Endothelial cell of umbilical vein (primary cell): ENCODE measurements around the gene SRSF1. TPM values are rescaled to one million over a fixed set of nuclear protein-coding genes. Genes with fewer than 3 reads are reported as not detected.
A peak's percentile ranks its signal among the peaks of the same experiment; 100 is the strongest.

Source experiments
- BruUV-seq: library from RNA; stranded (reverse); fragments of 400-500 nt; replicated peaks from 2 replicates; lab custom pipeline; 2021; lab: Mats Ljungman, UMichigan
- CTCF ChIA-PET: fragments of 300-600, 350-600 bp; sonication (Branson Sonifier 250); formaldehyde crosslinking; loops from one replicate; lab custom pipeline; 2021; ENCODE audit warnings: antibody characterized with exemption, inconsistent platforms; lab: Charles Lee
- POLR2A ChIA-PET: fragments of 300-600, 350-600 bp; sonication (Branson Sonifier 250); formaldehyde crosslinking; loops from one replicate; lab custom pipeline; 2021; ENCODE audit warnings: antibody characterized with exemption, inconsistent platforms; lab: Charles Lee
- DNase-seq: peaks from one replicate; pipeline ENCODE4 v3.0.0-alpha.2; 2011; ENCODE audit warnings: low read depth, low spot score
- FAIRE-seq: peaks from 2 replicates; lab custom pipeline; 2011; peaks lifted over from hg19 to GRCh38; lab: Jason Lieb, UNC
- H2AFZ ChIP-seq: 2 replicates; pipeline ENCODE4 v1.6.0; 2012; ENCODE audit warnings: low read depth, low read length, control low read depth, inconsistent platforms
- H3K27ac ChIP-seq: 2 replicates; pipeline ENCODE4 v1.5.1; 2011; ENCODE audit warnings: low read depth, mild to moderate bottlenecking, control low read depth, low read length, moderate library complexity; ENCODE audit not compliant: insufficient read depth
- H3K27me3 ChIP-seq, 2 experiments: 2 replicates each; pipeline versions ENCODE4 v1.6.0 to v1.6.1; 2011; ENCODE audit warnings: low read length in 2 of 2, mixed read lengths in 1 of 2; ENCODE audit not compliant: control insufficient read depth in 2 of 2, insufficient read depth in 2 of 2
- H3K36me3 ChIP-seq, 2 experiments: 2 replicates in 1 of 2; 3 replicates in 1 of 2; pipeline ENCODE4 v1.5.1; 2011; ENCODE audit warnings: low read length in 2 of 2, mild to moderate bottlenecking in 1 of 2, moderate library complexity in 1 of 2; ENCODE audit not compliant: control insufficient read depth in 2 of 2, insufficient read depth in 2 of 2; ENCODE audit errors: extremely low read depth in 1 of 2
- H3K4me1 ChIP-seq: 3 replicates; pipeline ENCODE4 v1.5.1; 2011; ENCODE audit warnings: mild to moderate bottlenecking, low read length; ENCODE audit not compliant: control insufficient read depth, insufficient read depth; ENCODE audit errors: extremely low read depth
- H3K4me2 ChIP-seq: 2 replicates; pipeline ENCODE4 v1.6.1; 2011; ENCODE audit warnings: low read length, control low read depth, mixed read lengths; ENCODE audit not compliant: insufficient read depth
- H3K4me3 ChIP-seq, 3 experiments: fragments of 200-600 bp in 1 of 3; sonication (generic), shearing (Covaris generic) in 1 of 3; replicated peaks in 1 of 3; 2 replicates each; pipeline ENCODE4 v1.5.1; 2011 to 2016; ENCODE audit warnings: control low read depth in 3 of 3, low read length in 3 of 3, mild to moderate bottlenecking in 2 of 3, inconsistent platforms in 1 of 3, low read depth in 1 of 3, moderate library complexity in 1 of 3; ENCODE audit not compliant: insufficient read depth in 1 of 3
- H3K79me2 ChIP-seq: 2 replicates; pipeline ENCODE4 v1.6.0; 2012; ENCODE audit warnings: low read length, inconsistent platforms; ENCODE audit not compliant: control insufficient read depth, insufficient read depth
- H3K9ac ChIP-seq: replicated peaks from 2 replicates; pipeline ENCODE3; 2011; ENCODE audit warnings: low read length, control low read depth; ENCODE audit not compliant: insufficient read depth; ENCODE audit errors: extremely low read depth
- H3K9me1 ChIP-seq: replicated peaks from 3 replicates; pipeline ENCODE4 v1.6.0; 2011; ENCODE audit warnings: mild to moderate bottlenecking, low read length; ENCODE audit not compliant: control insufficient read depth, insufficient read depth; ENCODE audit errors: extremely low read depth
- H3K9me3 ChIP-seq: replicated peaks from 2 replicates; pipeline ENCODE4 v1.5.1; 2012; ENCODE audit warnings: low read length, inconsistent platforms; ENCODE audit not compliant: control insufficient read depth, insufficient read depth
- H4K20me1 ChIP-seq: replicated peaks from 2 replicates; pipeline ENCODE3; 2011; ENCODE audit warnings: mild to moderate bottlenecking, low read length; ENCODE audit not compliant: control insufficient read depth, insufficient read depth; ENCODE audit errors: extremely low read depth
- CTCF ChIP-seq, 2 donors: IDR thresholded peaks; 1 replicate in 1 of 2; 2 replicates in 1 of 2; pipeline ENCODE4 v1.5.1; 2011; ENCODE audit warnings: low read length in 2 of 2, mild to moderate bottlenecking in 2 of 2, moderate library complexity in 2 of 2, control low read depth in 1 of 2, inconsistent platforms in 1 of 2, low read depth in 1 of 2; ENCODE audit not compliant: insufficient read depth in 1 of 2; ENCODE audit errors: extremely low read depth in 1 of 2
- EZH2 ChIP-seq: IDR thresholded peaks from 2 replicates; pipeline ENCODE4 v1.6.1; 2012; ENCODE audit warnings: borderline replicate concordance, low read depth, mild to moderate bottlenecking, moderate library complexity, low read length, inconsistent platforms; ENCODE audit not compliant: severe bottlenecking
- FOS ChIP-seq: IDR thresholded peaks from 2 replicates; pipeline ENCODE4 v1.6.1; 2011; ENCODE audit warnings: mild to moderate bottlenecking, low read length, moderate library complexity, borderline replicate concordance; ENCODE audit not compliant: insufficient read depth
- GATA2 ChIP-seq: IDR thresholded peaks from 2 replicates; pipeline ENCODE4 v1.7.0; 2011; ENCODE audit warnings: low read depth, mild to moderate bottlenecking, moderate library complexity, mixed read lengths, low read length; ENCODE audit not compliant: insufficient read length, insufficient read depth
- JUN ChIP-seq: IDR thresholded peaks from 2 replicates; pipeline ENCODE4 v1.6.1; 2011; ENCODE audit warnings: borderline replicate concordance, low read depth; ENCODE audit not compliant: insufficient read length, insufficient read depth
- MAX ChIP-seq: IDR thresholded peaks from 2 replicates; pipeline ENCODE4 v1.6.1; 2011; ENCODE audit not compliant: insufficient read depth, insufficient read length
- MYC ChIP-seq: IDR thresholded peaks from one replicate; pipeline ENCODE4 v1.6.1; 2011; ENCODE audit warnings: mild to moderate bottlenecking, low read depth, low read length
- POLR2A ChIP-seq: IDR thresholded peaks from 2 replicates; pipeline ENCODE4 v1.6.1; 2012; ENCODE audit warnings: low read depth, mild to moderate bottlenecking, control low read depth, low read length
- POLR2AphosphoS5 ChIP-seq: IDR thresholded peaks from 2 replicates; pipeline ENCODE4 v1.6.1; 2012; ENCODE audit warnings: low read depth, mild to moderate bottlenecking, control low read depth, low read length, moderate library complexity; ENCODE audit not compliant: insufficient read depth
- dilution Hi-C: fragments of 300-500 bp; cut with MboI; formaldehyde crosslinking; loops from one replicate; pipeline ENCODE4 v1.15.0; 2019; ENCODE audit warnings: low sequenced_read_pairs; ENCODE audit not compliant: extremely low pct_ligation_motif_present
- intact Hi-C: fragments of 100-400 bp; cut with micrococcal nuclease; formaldehyde crosslinking; loops from one replicate; pipeline ENCODE4 v1.10.0; 2022
- polyA plus RNA-seq, 4 experiments: library from polyadenylated mRNA; depleted of rRNA in 3 of 4; stranded (reverse) in 3 of 4; unstranded in 1 of 4; fragments of >200 nt; gene quantifications; 2 replicates each; pipeline versions ENCODE4 v1.2.1 to v1.2.3, GENCODE V29; 2011 to 2012; ENCODE audit warnings: missing spikeins in 1 of 4
- total RNA-seq: library from RNA; stranded (reverse); gene quantifications from 2 replicates; pipeline ENCODE4 v1.2.3, GENCODE V29; 2021

The SRSF1 gene
- total and polyA plus RNA-seq, 2 donors (not counting 3 experiments of a cell fraction or from before 2014, with no cell fraction given): 133 to 316 TPM

GRCh38 chr17:57985675-57985974 lies 21.4 kb downstream of the SRSF1 start:
- peak; percentile 50 for DNase-seq
- Histone ChIP-seq H4K20me1 (no peaks in the 10 kb centered on the region), H3K36me3 (peaks cover 5 to 11% of the 10 kb centered on the region in 2 experiments), H3K9me3 (no peaks in the 10 kb centered on the region), H3K9ac (peak overlapping the region; percentile 6), H3K9me1 (no peaks in the 10 kb centered on the region), H3K27ac (peak overlapping the region; percentile 92), H3K79me2 (peaks cover 66% of the 10 kb centered on the region), H3K4me2 (peak overlapping the region; percentile 97), H3K27me3 (no peaks in the 10 kb centered on the region), H3K4me3 (peak overlapping the region in 1 of 3 experiments; percentile 89), H3K4me1 (peaks cover 44% of the 10 kb centered on the region), H2AFZ (no peak overlapping the region)
- TF ChIP-seq EZH2: no peak
- no peak for TF ChIP-seq POLR2A
- no peak for TF ChIP-seq POLR2AphosphoS5
- no peak for TF ChIP-seq GATA2
- no peak for TF ChIP-seq MYC
- no peak for TF ChIP-seq CTCF (IDR thresholded peaks at IDR 0.05; ENCODE audit: extremely low read depth in 1 of 2, insufficient read depth in 1 of 2, low read depth in 1 of 2, low read length in 2 of 2)
- TF ChIP-seq FOS: peak; percentile 37
- TF ChIP-seq JUN: peak; percentile 67
- TF ChIP-seq MAX: no peak
- intact Hi-C loops (loop anchor here (1.0 to 2.0 kb wide), 2 partner anchors 15 to 31 kb away; no protein-coding TSS in a partner anchor), dilution Hi-C loops (loop anchor here (25.0 kb wide), 1 partner anchor 123 kb away; the partner anchor contains the start of gene MRPS23)
- CTCF ChIA-PET: interaction anchor here (0.7 to 3.2 kb wide), 13 partner anchors 9 to 131 kb away, joined by 3 to 46 read pairs (median 13); partner anchors contain the start of gene CUEDC1
- POLR2A ChIA-PET: interaction anchor here (0.6 to 1.4 kb wide), 3 partner anchors 29 to 106 kb away, joined by 3 to 4 read pairs (median 3); partner anchors contain the start of gene DYNLL2
- no TSS peak for BruUV-seq
- FAIRE-seq: peak; percentile 59
